ENCODE results near the gene SDCCAG8.
A peak's percentile ranks its signal among the peaks of the same experiment; 100 is the strongest.

Gene SDCCAG8

GRCh38 chr1:243233908-243234307 is 21.9 kb upstream of the SDCCAG8 start:
- peaks cover 0 to 3% of the 10 kb centered on the region in 2 donors for H3K36me3 ChIP-seq (ENCODE audit: control insufficient read depth in 1 of 2, insufficient read depth in 2 of 2, low read length in 2 of 2)
- H3K27me3 ChIP-seq (ENCODE audit: control insufficient read depth in 1 of 2, insufficient read depth in 2 of 2, low read length in 2 of 2), result no peaks in the 10 kb centered on the region
- H3K27ac ChIP-seq (ENCODE audit: low read depth, low read length), result no peak overlapping the region
- no peaks in the 10 kb centered on the region for H3K4me1 ChIP-seq (ENCODE audit: control insufficient read depth in 1 of 2, insufficient read depth in 2 of 2, low read length in 2 of 2)
- H3K9ac ChIP-seq (ENCODE audit: low read depth in 1 of 2, low read length in 2 of 2), result no peak overlapping the region
- no peak overlapping the region for H3K4me3 ChIP-seq (ENCODE audit: low read depth in 1 of 2, low read length in 2 of 2)
- H3K9me3 ChIP-seq (ENCODE audit: control insufficient read depth in 1 of 2, low read length in 2 of 2), result peaks cover 9 to 30% of the 10 kb centered on the region in 2 donors

GRCh38 chr1:243234978-243235647 is 20.7 kb upstream of the SDCCAG8 start:
- H3K4me1 ChIP-seq (ENCODE audit: control insufficient read depth in 1 of 2, insufficient read depth in 2 of 2, low read length in 2 of 2), result no peaks in the 10 kb centered on the region
- H3K4me3 ChIP-seq (ENCODE audit: low read depth in 1 of 2, low read length in 2 of 2), result no peak overlapping the region
- no peaks in the 10 kb centered on the region for H3K27me3 ChIP-seq (ENCODE audit: control insufficient read depth in 1 of 2, insufficient read depth in 2 of 2, low read length in 2 of 2)
- no peak overlapping the region for H3K27ac ChIP-seq (ENCODE audit: low read depth, low read length)
- peaks cover 5 to 18% of the 10 kb centered on the region in 2 donors for H3K9me3 ChIP-seq (ENCODE audit: control insufficient read depth in 1 of 2, low read length in 2 of 2)
- no peak overlapping the region for H3K9ac ChIP-seq (ENCODE audit: low read depth in 1 of 2, low read length in 2 of 2)
- no peaks in the 10 kb centered on the region for H3K36me3 ChIP-seq (ENCODE audit: control insufficient read depth in 1 of 2, insufficient read depth in 2 of 2, low read length in 2 of 2)

GRCh38 chr1:243236604-243237252 is 19.1 kb upstream of the SDCCAG8 start:
- H3K9ac ChIP-seq (ENCODE audit: low read depth in 1 of 2, low read length in 2 of 2), result no peak overlapping the region
- no peaks in the 10 kb centered on the region for H3K27me3 ChIP-seq (ENCODE audit: control insufficient read depth in 1 of 2, insufficient read depth in 2 of 2, low read length in 2 of 2)
- no peaks in the 10 kb centered on the region for H3K36me3 ChIP-seq (ENCODE audit: control insufficient read depth in 1 of 2, insufficient read depth in 2 of 2, low read length in 2 of 2)
- no peak overlapping the region for H3K27ac ChIP-seq (ENCODE audit: low read depth, low read length)
- no peaks in the 10 kb centered on the region for H3K4me1 ChIP-seq (ENCODE audit: control insufficient read depth in 1 of 2, insufficient read depth in 2 of 2, low read length in 2 of 2)
- H3K9me3 ChIP-seq (ENCODE audit: control insufficient read depth in 1 of 2, low read length in 2 of 2), result peaks cover 0 to 5% of the 10 kb centered on the region in 2 donors
- H3K4me3 ChIP-seq (ENCODE audit: low read depth in 1 of 2, low read length in 2 of 2), result no peak overlapping the region

GRCh38 chr1:243244432-243244841 is 11.4 kb upstream of the SDCCAG8 start:
- no peaks in the 10 kb centered on the region for H3K27me3 ChIP-seq (ENCODE audit: control insufficient read depth in 1 of 2, insufficient read depth in 2 of 2, low read length in 2 of 2)
- no peak overlapping the region for H3K27ac ChIP-seq (ENCODE audit: low read depth, low read length)
- no peaks in the 10 kb centered on the region for H3K9me3 ChIP-seq (ENCODE audit: control insufficient read depth in 1 of 2, low read length in 2 of 2)
- no peaks in the 10 kb centered on the region for H3K4me1 ChIP-seq (ENCODE audit: control insufficient read depth in 1 of 2, insufficient read depth in 2 of 2, low read length in 2 of 2)
- no peak overlapping the region for H3K4me3 ChIP-seq (ENCODE audit: low read depth in 1 of 2, low read length in 2 of 2)
- no peaks in the 10 kb centered on the region for H3K36me3 ChIP-seq (ENCODE audit: control insufficient read depth in 1 of 2, insufficient read depth in 2 of 2, low read length in 2 of 2)
- no peak overlapping the region for H3K9ac ChIP-seq (ENCODE audit: low read depth in 1 of 2, low read length in 2 of 2)

GRCh38 chr1:243246916-243247315 is 8.9 kb upstream of the SDCCAG8 start:
- H3K27ac ChIP-seq (ENCODE audit: low read depth, low read length), result no peak overlapping the region

GRCh38 chr1:243247901-243248300 is 7.9 kb upstream of the SDCCAG8 start:
- Histone ChIP-seq H3K9ac (ENCODE audit: low read depth in 1 of 2, low read length in 2 of 2) (no peak overlapping the region), H3K36me3 (ENCODE audit: control insufficient read depth in 1 of 2, insufficient read depth in 2 of 2, low read length in 2 of 2) (no peaks in the 10 kb centered on the region), H3K27ac (ENCODE audit: low read depth, low read length) (peak overlapping the region; percentile 3), H3K9me3 (ENCODE audit: control insufficient read depth in 1 of 2, low read length in 2 of 2) (no peaks in the 10 kb centered on the region), H3K4me1 (ENCODE audit: control insufficient read depth in 1 of 2, insufficient read depth in 2 of 2, low read length in 2 of 2) (peaks cover 0 to under 1% of the 10 kb centered on the region in 2 donors), H3K4me3 (ENCODE audit: low read depth in 1 of 2, low read length in 2 of 2) (no peak overlapping the region), H3K27me3 (ENCODE audit: control insufficient read depth in 1 of 2, insufficient read depth in 2 of 2, low read length in 2 of 2) (no peaks in the 10 kb centered on the region)

More at GRCh38 chr1:243246916-243247315, 8.9 kb upstream of the SDCCAG8 start:
- Histone ChIP-seq H3K27me3 (ENCODE audit: control insufficient read depth in 1 of 2, insufficient read depth in 2 of 2, low read length in 2 of 2) (no peaks in the 10 kb centered on the region), H3K9me3 (ENCODE audit: control insufficient read depth in 1 of 2, low read length in 2 of 2) (no peaks in the 10 kb centered on the region), H3K36me3 (ENCODE audit: control insufficient read depth in 1 of 2, insufficient read depth in 2 of 2, low read length in 2 of 2) (no peaks in the 10 kb centered on the region), H3K9ac (ENCODE audit: low read depth in 1 of 2, low read length in 2 of 2) (no peak overlapping the region), H3K4me1 (ENCODE audit: control insufficient read depth in 1 of 2, insufficient read depth in 2 of 2, low read length in 2 of 2) (no peaks in the 10 kb centered on the region), H3K4me3 (ENCODE audit: low read depth in 1 of 2, low read length in 2 of 2) (no peak overlapping the region)

- no peaks in the 10 kb centered on the region for H3K36me3 ChIP-seq (ENCODE audit: control insufficient read depth in 1 of 2, insufficient read depth in 2 of 2, low read length in 2 of 2)
- H3K9me3 ChIP-seq (ENCODE audit: control insufficient read depth in 1 of 2, low read length in 2 of 2), result no peaks in the 10 kb centered on the region
- H3K4me1 ChIP-seq (ENCODE audit: control insufficient read depth in 1 of 2, insufficient read depth in 2 of 2, low read length in 2 of 2), result peaks cover 7 to 13% of the 10 kb centered on the region in 2 donors
- H3K27ac ChIP-seq (ENCODE audit: low read depth, low read length), result no peak overlapping the region
- no peaks in the 10 kb centered on the region for H3K27me3 ChIP-seq (ENCODE audit: control insufficient read depth in 1 of 2, insufficient read depth in 2 of 2, low read length in 2 of 2)
- H3K4me3 ChIP-seq (ENCODE audit: low read depth in 1 of 2, low read length in 2 of 2), result no peak overlapping the region
- H3K9ac ChIP-seq (ENCODE audit: low read depth in 1 of 2, low read length in 2 of 2), result no peak overlapping the region
Measured at GRCh38 chr1:243249214-243249613, 6.6 kb upstream of the SDCCAG8 start.

- H3K9me3 ChIP-seq (ENCODE audit: control insufficient read depth in 1 of 2, low read length in 2 of 2), result no peaks in the 10 kb centered on the region
- no peak overlapping the region for H3K9ac ChIP-seq (ENCODE audit: low read depth in 1 of 2, low read length in 2 of 2)
- no peaks in the 10 kb centered on the region for H3K36me3 ChIP-seq (ENCODE audit: control insufficient read depth in 1 of 2, insufficient read depth in 2 of 2, low read length in 2 of 2)
- no peak overlapping the region for H3K4me3 ChIP-seq (ENCODE audit: low read depth in 1 of 2, low read length in 2 of 2)
- no peaks in the 10 kb centered on the region for H3K27me3 ChIP-seq (ENCODE audit: control insufficient read depth in 1 of 2, insufficient read depth in 2 of 2, low read length in 2 of 2)
- peaks cover 7 to 16% of the 10 kb centered on the region in 2 donors for H3K4me1 ChIP-seq (ENCODE audit: control insufficient read depth in 1 of 2, insufficient read depth in 2 of 2, low read length in 2 of 2)
- H3K27ac ChIP-seq (ENCODE audit: low read depth, low read length), result no peak overlapping the region
Measured at GRCh38 chr1:243250102-243250501, 5.7 kb upstream of the SDCCAG8 start.

- Histone ChIP-seq H3K4me1 (ENCODE audit: control insufficient read depth in 1 of 2, insufficient read depth in 2 of 2, low read length in 2 of 2) (peaks cover 10 to 20% of the 10 kb centered on the region in 2 donors), H3K4me3 (ENCODE audit: low read depth in 1 of 2, low read length in 2 of 2) (no peak overlapping the region), H3K36me3 (ENCODE audit: control insufficient read depth in 1 of 2, insufficient read depth in 2 of 2, low read length in 2 of 2) (no peaks in the 10 kb centered on the region), H3K9ac (ENCODE audit: low read depth in 1 of 2, low read length in 2 of 2) (no peak overlapping the region), H3K27ac (ENCODE audit: low read depth, low read length) (no peak overlapping the region), H3K27me3 (ENCODE audit: control insufficient read depth in 1 of 2, insufficient read depth in 2 of 2, low read length in 2 of 2) (no peaks in the 10 kb centered on the region), H3K9me3 (ENCODE audit: control insufficient read depth in 1 of 2, low read length in 2 of 2) (no peaks in the 10 kb centered on the region)
Measured at GRCh38 chr1:243251539-243251938, 4.3 kb upstream of the SDCCAG8 start.

- H3K9me3 ChIP-seq (ENCODE audit: control insufficient read depth in 1 of 2, low read length in 2 of 2), result no peaks in the 10 kb centered on the region
- peaks cover 17 to 29% of the 10 kb centered on the region in 2 donors for H3K4me1 ChIP-seq (ENCODE audit: control insufficient read depth in 1 of 2, insufficient read depth in 2 of 2, low read length in 2 of 2)
- peak overlapping the region; percentile 89 to 95 for H3K4me3 ChIP-seq (ENCODE audit: low read depth in 1 of 2, low read length in 2 of 2)
- peak overlapping the region; percentile 31 to 49 for H3K9ac ChIP-seq (ENCODE audit: low read depth in 1 of 2, low read length in 2 of 2)
- no peak overlapping the region for H3K27ac ChIP-seq (ENCODE audit: low read depth, low read length)
- H3K27me3 ChIP-seq (ENCODE audit: control insufficient read depth in 1 of 2, insufficient read depth in 2 of 2, low read length in 2 of 2), result no peaks in the 10 kb centered on the region
- no peaks in the 10 kb centered on the region for H3K36me3 ChIP-seq (ENCODE audit: control insufficient read depth in 1 of 2, insufficient read depth in 2 of 2, low read length in 2 of 2)
Measured at GRCh38 chr1:243253211-243253925, 2.5 kb upstream of the SDCCAG8 start.

Measured in duodenal mucosa (tissue), 2 donors.